Smooth muscle cell (in vitro differentiated cells): ENCODE measurements around the gene C4BPB. TPM values are rescaled to one million over a fixed set of nuclear protein-coding genes. Genes with fewer than 3 reads are reported as not detected.

ENCODE experiments used
- DNase-seq: peaks from one replicate; lab custom pipeline; 2025; ENCODE audit not compliant: unreplicated experiment; lab: John Stamatoyannopoulos, UW
- H2AFZ ChIP-seq: fragments of 200-600 bp; sonication (generic); 2 replicates; pipeline ENCODE4 v1.6.0; 2016; ENCODE audit warnings: antibody characterized with exemption, low read depth, mild to moderate bottlenecking
- H3F3A ChIP-seq: fragments of 200-600 bp; sonication (generic); 2 replicates; pipeline ENCODE4 v1.6.0; 2017; ENCODE audit warnings: antibody characterized with exemption, low read depth
- H3K27ac ChIP-seq: fragments of 200-600 bp; sonication (generic); 2 replicates; pipeline ENCODE4 v1.5.1; 2016; ENCODE audit warnings: low read depth, mild to moderate bottlenecking
- H3K27me3 ChIP-seq: fragments of 200-600 bp; sonication (generic); 2 replicates; pipeline ENCODE4 v1.6.1; 2016; ENCODE audit warnings: low read depth, mild to moderate bottlenecking
- H3K36me3 ChIP-seq: fragments of 200-600 bp; sonication (generic); 2 replicates; pipeline ENCODE4 v1.5.1; 2016; ENCODE audit warnings: low read depth
- H3K4me1 ChIP-seq: fragments of 200-600 bp; sonication (generic); 2 replicates; pipeline ENCODE4 v1.5.1; 2016; ENCODE audit warnings: low read depth
- H3K4me2 ChIP-seq: fragments of 200-600 bp; sonication (generic); 2 replicates; pipeline ENCODE4 v1.6.0; 2016; ENCODE audit warnings: mild to moderate bottlenecking
- H3K4me3 ChIP-seq: fragments of 200-600 bp; sonication (generic); 2 replicates; pipeline ENCODE4 v1.5.1; 2016; ENCODE audit warnings: mild to moderate bottlenecking
- H3K79me2 ChIP-seq: fragments of 200-600 bp; sonication (generic); 2 replicates; pipeline ENCODE4 v1.6.0; 2016; ENCODE audit warnings: low read depth, mild to moderate bottlenecking
- H3K9ac ChIP-seq: fragments of 200-600 bp; sonication (generic); 2 replicates; pipeline ENCODE4 v1.6.0; 2016; ENCODE audit warnings: low read depth
- H3K9me3 ChIP-seq: fragments of 200-600 bp; sonication (generic); replicated peaks from 2 replicates; pipeline ENCODE4 v1.5.1; 2016; ENCODE audit warnings: low read depth
- H4K20me1 ChIP-seq: fragments of 200-600 bp; sonication (generic); 2 replicates; pipeline ENCODE4 v1.6.0; 2016; ENCODE audit warnings: low read depth
- CTCF ChIP-seq: fragments of 200-600 bp; sonication (generic); IDR thresholded peaks from 2 replicates; pipeline ENCODE4 v1.5.1; 2017; ENCODE audit warnings: borderline replicate concordance, mild to moderate bottlenecking, antibody characterized with exemption; ENCODE audit not compliant: insufficient read depth, poor library complexity, severe bottlenecking
- WGBS: methylation state at CpG from one replicate; pipeline ENCODE4 v1.1.7; 2016; ENCODE audit warnings: low lambda C conversion rate; 5-methylcytosine and 5-hydroxymethylcytosine counted together
- polyA plus RNA-seq: library from polyadenylated mRNA; unstranded; fragments of >200 nt; fragmentation: Nextera tagmentation; extraction: Ambion mirVana; gene quantifications from 2 replicates; pipeline ENCODE4 v1.2.1, GENCODE V29; 2016
- total RNA-seq: library from RNA; depleted of rRNA; stranded (reverse); fragments of >200 nt; gene quantifications from 2 replicates; pipeline ENCODE4 v1.2.3, GENCODE V29; 2014

Gene C4BPB
- total and polyA plus RNA-seq, 2 experiments from 2014 or later: 0.99 to 1.00 TPM

- H3K27ac ChIP-seq: peak within 1 kb of the TSS; percentile 97
- H3K4me2 ChIP-seq: peak within 1 kb of the TSS; percentile 91
- peak within 1 kb of the TSS; percentile 96 for H3K9ac ChIP-seq
- no peak for TF ChIP-seq CTCF
- peak within 1 kb of the TSS; percentile 77 for H3K4me3 ChIP-seq
- peaks cover 36% of the 10 kb centered on the region for H3K4me1 ChIP-seq
- peaks cover 34% of the 10 kb centered on the region for H4K20me1 ChIP-seq
- 29% methylated on average over 15 of the region's 15 CpGs for WGBS
- no peaks in the 10 kb centered on the region for H3K9me3 ChIP-seq
- H2AFZ ChIP-seq: peak within 1 kb of the TSS; percentile 92
- no peaks in the 10 kb centered on the region for H3K27me3 ChIP-seq
- peaks cover 5% of the 10 kb centered on the region for H3F3A ChIP-seq
- no peaks in the 10 kb centered on the region for H3K36me3 ChIP-seq
- peaks cover 41% of the 10 kb centered on the region for H3K79me2 ChIP-seq
- no peak for DNase-seq
These were observed 37.3 kb upstream of the C4BPB start, which contains the start of gene YOD1 for GRCh38 chr1:207051191-207051943. TSS of gene YOD1 (minus strand) at chr1:207051208. CDS start at chr1:207051030, 178 bp downstream.

- H3K4me1 ChIP-seq: peaks cover 18% of the 10 kb centered on the region
- no peaks in the 10 kb centered on the region for H3K36me3 ChIP-seq
- peaks cover 16% of the 10 kb centered on the region for H4K20me1 ChIP-seq
- H3K9ac ChIP-seq: peak within 1 kb of the TSS; percentile 96
- peak within 1 kb of the TSS; percentile 97 for H3K27ac ChIP-seq
- H3K4me2 ChIP-seq: peak within 1 kb of the TSS; percentile 91
- no peak for TF ChIP-seq CTCF
- H3K9me3 ChIP-seq: no peaks in the 10 kb centered on the region
- peak; percentile 82 for DNase-seq
- H3K27me3 ChIP-seq: no peaks in the 10 kb centered on the region
- H3K79me2 ChIP-seq: peaks cover 24% of the 10 kb centered on the region
- peak within 1 kb of the TSS; percentile 83 for H2AFZ ChIP-seq
- H3K4me3 ChIP-seq: peak within 1 kb of the TSS; percentile 59
- 3% methylated on average over 56 of the region's 56 CpGs for WGBS
- H3F3A ChIP-seq: peaks cover 5% of the 10 kb centered on the region
These were observed 35.5 kb upstream of the C4BPB start, which contains the start of gene PFKFB2 for GRCh38 chr1:207052911-207053769. TSS of gene PFKFB2 (plus strand) at chr1:207053275. CDS start at chr1:207054718, 1,443 bp downstream.

GRCh38 chr1:207054491-207054890 lies 34.2 kb upstream of the C4BPB start:
- Histone ChIP-seq H3K4me2 (no peak overlapping the region), H3K79me2 (peaks cover 10% of the 10 kb centered on the region), H2AFZ (no peak overlapping the region), H3K4me3 (no peak overlapping the region), H3K27ac (no peak overlapping the region), H3F3A (peaks cover 5% of the 10 kb centered on the region), H3K4me1 (peaks cover 17% of the 10 kb centered on the region), H3K36me3 (no peaks in the 10 kb centered on the region), H3K9me3 (no peaks in the 10 kb centered on the region), H3K27me3 (no peaks in the 10 kb centered on the region), H3K9ac (no peak overlapping the region), H4K20me1 (peaks cover 4% of the 10 kb centered on the region)
- no peak for TF ChIP-seq CTCF
- WGBS: 92% methylated on average over 2 of the region's 2 CpGs
- no peak for DNase-seq
